ENCODE measurements around the gene SETDB2.

- no peak for TF ChIP-seq CTCF (optimal IDR thresholded peaks at IDR 0.05 in 1 of 3, IDR thresholded peaks at IDR 0.05 in 1 of 3, conservative IDR thresholded peaks at IDR 0.05 in 1 of 3; ENCODE audit: extremely low read depth in 1 of 3, insufficient read depth in 2 of 3, low read length in 3 of 3)
- TF ChIP-seq EZH2 (IDR thresholded peaks at IDR 0.05; ENCODE audit: low read length): no peak
Observed at GRCh38 chr13:49455007-49455398, 10.9 kb downstream of the SETDB2 start.

All from keratinocyte (primary cell).